Kidney epithelial cell (primary cell): ENCODE measurements around the gene OR10J1. TPM values are rescaled to one million over a fixed set of nuclear protein-coding genes. Genes with fewer than 3 reads are reported as not detected.

Experiments used
- DNase-seq: peaks from one replicate; pipeline ENCODE4 v3.0.0-alpha.2; 2010; ENCODE audit warnings: low read depth
- H3K27me3 ChIP-seq: 2 replicates; pipeline ENCODE4 v1.6.0; 2011; ENCODE audit warnings: low read length; ENCODE audit not compliant: control insufficient read depth, insufficient read depth
- H3K36me3 ChIP-seq: 2 replicates; pipeline ENCODE4 v1.5.1; 2011; ENCODE audit warnings: low read length; ENCODE audit not compliant: control insufficient read depth, insufficient read depth
- H3K4me3 ChIP-seq: 2 replicates; pipeline ENCODE4 v1.5.1; 2011; ENCODE audit warnings: low read depth, mild to moderate bottlenecking, control low read depth, low read length
- total RNA-seq: library from RNA; depleted of rRNA; stranded (reverse); fragments of >200 nt; gene quantifications from 2 replicates; pipeline ENCODE4 v1.2.3, GENCODE V29; 2015
- TF ChIP-seq, protein P1 (sequence below): IDR thresholded peaks from 2 replicates; pipeline ENCODE4 v1.5.1; 2011; ENCODE audit warnings: mild to moderate bottlenecking, moderate library complexity, low read length, control low read depth, inconsistent platforms; ENCODE audit not compliant: insufficient read depth, poor library complexity, severe bottlenecking

OR10J1 gene
- total RNA-seq, 1 donor from 2014 or later = not detected

DNA sequence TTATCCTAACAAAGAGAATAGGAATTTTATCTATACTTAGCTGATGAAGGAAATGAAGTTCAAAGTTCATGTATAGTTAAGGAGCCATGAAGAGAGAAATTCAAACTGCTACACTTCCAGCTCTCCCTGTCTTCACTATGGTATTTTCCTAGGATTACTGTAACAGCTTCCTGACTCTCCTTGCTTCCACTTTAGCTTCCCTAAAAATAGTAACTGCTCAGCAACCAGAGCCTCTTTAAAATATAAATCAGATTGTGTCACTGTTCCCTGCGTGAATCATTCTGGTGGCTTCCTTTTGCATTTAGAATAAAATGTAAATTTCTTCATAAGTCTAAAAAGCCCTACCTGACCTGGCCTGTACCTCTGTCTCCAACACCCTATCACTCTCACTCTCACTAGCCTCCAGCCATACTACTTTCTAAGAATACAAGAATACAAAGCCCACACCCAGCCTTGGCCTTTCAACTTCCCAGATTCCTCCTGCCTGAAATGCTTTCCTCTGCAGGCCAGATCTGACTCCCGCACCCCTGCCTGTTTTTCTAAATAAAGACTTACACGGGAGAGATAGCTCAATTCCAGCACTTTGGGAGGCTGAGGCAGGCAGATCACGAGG lies 30.5 kb downstream of the OR10J1 start:
- Histone ChIP-seq H3K27me3 (no peaks in the 10 kb centered on the region), H3K4me3 (no peak overlapping the region)

DNA sequence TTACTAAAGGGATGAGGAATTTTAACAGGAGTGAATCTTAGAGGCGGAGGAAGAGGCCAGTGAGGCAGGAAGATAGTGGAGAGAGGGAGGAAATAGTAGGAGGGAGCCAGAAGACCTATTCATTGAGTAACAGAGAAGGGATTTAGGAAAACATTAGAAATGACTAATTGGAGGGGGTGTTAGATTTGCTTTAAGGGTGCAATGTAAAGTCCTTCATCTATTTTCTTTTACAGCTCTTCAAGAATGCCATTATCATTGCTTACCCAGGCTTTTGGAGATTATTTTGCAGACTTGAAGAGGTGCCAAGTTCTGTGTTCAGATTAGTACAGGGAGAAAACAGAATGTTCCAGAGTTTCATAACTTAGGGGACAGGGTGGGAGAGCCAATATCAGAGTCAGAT lies 33.8 kb downstream of the OR10J1 start:
- TF ChIP-seq, protein P1, sequence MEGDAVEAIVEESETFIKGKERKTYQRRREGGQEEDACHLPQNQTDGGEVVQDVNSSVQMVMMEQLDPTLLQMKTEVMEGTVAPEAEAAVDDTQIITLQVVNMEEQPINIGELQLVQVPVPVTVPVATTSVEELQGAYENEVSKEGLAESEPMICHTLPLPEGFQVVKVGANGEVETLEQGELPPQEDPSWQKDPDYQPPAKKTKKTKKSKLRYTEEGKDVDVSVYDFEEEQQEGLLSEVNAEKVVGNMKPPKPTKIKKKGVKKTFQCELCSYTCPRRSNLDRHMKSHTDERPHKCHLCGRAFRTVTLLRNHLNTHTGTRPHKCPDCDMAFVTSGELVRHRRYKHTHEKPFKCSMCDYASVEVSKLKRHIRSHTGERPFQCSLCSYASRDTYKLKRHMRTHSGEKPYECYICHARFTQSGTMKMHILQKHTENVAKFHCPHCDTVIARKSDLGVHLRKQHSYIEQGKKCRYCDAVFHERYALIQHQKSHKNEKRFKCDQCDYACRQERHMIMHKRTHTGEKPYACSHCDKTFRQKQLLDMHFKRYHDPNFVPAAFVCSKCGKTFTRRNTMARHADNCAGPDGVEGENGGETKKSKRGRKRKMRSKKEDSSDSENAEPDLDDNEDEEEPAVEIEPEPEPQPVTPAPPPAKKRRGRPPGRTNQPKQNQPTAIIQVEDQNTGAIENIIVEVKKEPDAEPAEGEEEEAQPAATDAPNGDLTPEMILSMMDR = no peak
- H3K27me3 ChIP-seq = no peaks in the 10 kb centered on the region

More for the DNA sequence above, 30.5 kb downstream of the OR10J1 start:
- DNase-seq = no peak
- no peaks in the 10 kb centered on the region for H3K36me3 ChIP-seq
- TF ChIP-seq, protein P1 = no peak

DNA sequence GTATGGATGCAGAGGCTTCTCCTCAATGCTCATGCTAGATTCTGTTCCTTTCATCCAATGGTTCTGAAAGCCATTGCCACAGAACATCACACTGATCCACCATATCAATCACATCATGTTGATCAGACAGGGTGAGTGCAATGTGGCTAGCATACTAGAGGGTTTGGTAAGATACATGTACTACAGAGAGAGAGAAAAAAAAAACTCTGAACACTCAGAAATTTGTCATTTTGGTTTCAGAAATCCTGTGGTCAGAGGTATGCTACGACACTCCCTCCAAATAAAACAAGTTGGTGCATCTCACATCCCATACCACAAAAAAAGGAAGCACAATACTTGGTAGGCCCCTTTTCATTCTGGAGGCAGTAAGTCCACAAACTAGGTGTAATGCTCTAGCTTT lies 35.4 kb downstream of the OR10J1 start:
- DNase-seq = no peak
- H3K36me3 ChIP-seq = no peaks in the 10 kb centered on the region
- TF ChIP-seq, protein P1 = no peak
- H3K27me3 ChIP-seq = no peaks in the 10 kb centered on the region
- no peak overlapping the region for H3K4me3 ChIP-seq

More for the DNA sequence above, 33.8 kb downstream of the OR10J1 start:
- H3K4me3 ChIP-seq = no peak overlapping the region
- no peak for DNase-seq
- no peaks in the 10 kb centered on the region for H3K36me3 ChIP-seq

DNA sequence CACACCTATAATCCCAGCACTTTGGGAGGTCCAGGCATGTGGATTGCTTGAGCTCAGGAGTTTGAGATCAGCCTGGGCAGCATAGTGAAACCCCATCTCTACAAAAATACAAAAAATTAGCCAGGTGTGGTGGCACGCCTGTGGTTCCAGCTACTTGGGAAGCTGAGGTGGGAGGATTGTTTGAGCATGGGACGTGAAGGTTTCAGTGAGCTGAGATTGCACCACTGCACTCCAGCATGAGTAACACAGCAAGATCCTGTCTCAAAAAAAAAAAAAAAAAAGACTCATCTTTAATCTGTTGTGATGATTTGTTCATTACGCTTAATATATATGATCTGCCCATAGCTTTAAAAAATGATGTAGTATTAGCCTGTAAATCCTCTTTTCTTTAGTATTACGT lies 44.0 kb downstream of the OR10J1 start:
- no peak for DNase-seq
- TF ChIP-seq, protein P1 = no peak
- Histone ChIP-seq H3K36me3 (no peaks in the 10 kb centered on the region), H3K27me3 (no peaks in the 10 kb centered on the region), H3K4me3 (no peak overlapping the region)

Other genes starting within 250 kb of the OR10J1 start
- gene ACKR1, start 234.8 kb upstream of the OR10J1 start, total RNA-seq = not detected in 2 replicates
- not detected in 2 replicates for gene FCER1A, start 137.4 kb upstream of the OR10J1 start, total RNA-seq
- gene OR10J4, start 7.5 kb upstream of the OR10J1 start, total RNA-seq = not detected in 2 replicates
- gene OR10J5, start 96.3 kb downstream of the OR10J1 start, total RNA-seq = not detected in 2 replicates
- not detected in 2 replicates for gene APCS, start 148.1 kb downstream of the OR10J1 start, total RNA-seq